GM12801 (cell line): ENCODE results near the gene EFNA3.

ENCODE experiments used
- CTCF ChIP-seq: IDR thresholded peaks from one replicate; pipeline ENCODE4 v1.5.1; 2011; ENCODE audit warnings: control low read depth; ENCODE audit not compliant: insufficient read length; ENCODE audit errors: extremely low read depth

Gene EFNA3

DNA sequence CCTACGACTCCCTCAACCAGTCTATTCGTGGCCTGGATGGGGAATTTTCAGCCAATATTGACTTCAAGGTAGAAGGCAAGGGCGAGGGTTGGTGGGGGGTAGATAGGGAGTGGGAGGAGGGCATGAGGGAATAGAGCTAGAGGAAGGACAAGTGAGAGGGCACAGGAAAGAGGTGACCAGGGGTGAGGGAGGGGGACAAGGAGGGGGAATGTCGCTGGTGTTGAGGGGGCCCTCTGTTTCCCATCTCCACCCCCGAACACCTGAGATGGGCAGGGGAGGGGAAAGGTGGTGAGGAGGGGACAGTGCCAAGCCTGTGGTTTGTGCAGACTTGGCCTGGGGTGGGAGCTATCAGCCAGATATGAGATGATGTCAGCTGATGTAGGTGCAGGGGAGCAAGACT is 35.8 kb upstream of the EFNA3 start:
- TF ChIP-seq CTCF = no peak

- TF ChIP-seq CTCF = no peak
These were observed 35.3 kb upstream of the EFNA3 start for GRCh38 chr1:155043301-155043702.

DNA sequence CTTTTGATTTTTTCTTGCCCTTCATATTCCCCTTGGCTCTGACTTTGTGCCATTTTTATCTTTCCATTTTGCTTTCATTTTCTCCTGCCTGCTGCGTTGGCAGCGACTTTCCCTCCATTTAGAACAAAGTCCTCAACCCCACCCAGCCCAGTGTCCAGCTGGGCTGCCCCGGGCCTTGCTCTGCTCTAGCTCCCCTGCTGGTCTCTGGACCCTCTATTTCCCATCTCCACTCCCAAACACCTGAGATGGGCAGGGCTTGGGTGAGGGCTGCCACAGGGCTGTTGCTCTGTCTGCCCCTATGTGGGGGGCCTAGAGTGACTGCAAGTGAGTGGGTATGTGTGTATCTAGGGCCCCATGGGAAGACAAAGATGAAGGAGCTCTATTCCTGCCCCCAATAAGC is 34.8 kb upstream of the EFNA3 start:
- no peak for TF ChIP-seq CTCF

GRCh38 chr1:155044365-155044764 is 34.3 kb upstream of the EFNA3 start:
- TF ChIP-seq CTCF = no peak

- TF ChIP-seq CTCF = no peak
These were observed 33.6 kb upstream of the EFNA3 start for GRCh38 chr1:155044812-155045657.

GRCh38 chr1:155048449-155049334 is 29.9 kb upstream of the EFNA3 start:
- no peak for TF ChIP-seq CTCF
